PC-3 (cell line): Measurements from ENCODE around the gene PATL1. TPM values are rescaled to one million over a fixed set of nuclear protein-coding genes. Genes with fewer than 3 reads are reported as not detected.

Experiments
- ATAC-seq: fragments of 200-7000 bp; cut with Tn5 transposase; 2 replicates; pipeline ENCODE4 v1.9.1; 2020; ENCODE audit warnings: mild to moderate bottlenecking, moderate library complexity
- BruUV-seq: library from RNA; stranded (reverse); fragments of 400-500 nt; replicated peaks from 2 replicates; lab custom pipeline; 2021; lab: Mats Ljungman, UMichigan
- CTCF ChIA-PET: fragments of 300-600 bp; sonication (Branson Sonifier 250); formaldehyde crosslinking; loops from one replicate; lab custom pipeline; 2022; ENCODE audit warnings: antibody characterized with exemption; lab: Charles Lee
- POLR2A ChIA-PET: fragments of 300-600 bp; sonication (Branson Sonifier 250); formaldehyde crosslinking; loops from one replicate; lab custom pipeline; 2022; ENCODE audit warnings: antibody characterized with exemption; ENCODE audit not compliant: unreplicated experiment; lab: Charles Lee
- DNase-seq: peaks from one replicate; pipeline ENCODE4 v3.0.0-alpha.2; 2015
- H2AFZ ChIP-seq: fragments of 300-600 bp; sonication (generic); 2 replicates; pipeline ENCODE4 v1.6.0; 2016; ENCODE audit warnings: antibody characterized with exemption, low read length
- H3F3A ChIP-seq: fragments of 300-600 bp; sonication (generic); one replicate; pipeline ENCODE4 v1.6.0; 2017; ENCODE audit warnings: antibody characterized with exemption, low read length, control low read depth, mild to moderate bottlenecking; ENCODE audit not compliant: unreplicated experiment
- H3K27ac ChIP-seq: fragments of 300-600 bp; sonication (generic); 2 replicates; pipeline ENCODE4 v1.5.1; 2016; ENCODE audit warnings: mild to moderate bottlenecking, low read length
- H3K27me3 ChIP-seq: fragments of 300-600 bp; sonication (generic); 2 replicates; pipeline ENCODE4 v1.6.1; 2016; ENCODE audit warnings: low read length, mixed read lengths
- H3K36me3 ChIP-seq: fragments of 300-600 bp; sonication (generic); 2 replicates; pipeline ENCODE4 v1.6.1; 2016; ENCODE audit warnings: low read depth, mixed run types, low read length, mixed read lengths
- H3K4me1 ChIP-seq: fragments of 300-600 bp; sonication (generic); 2 replicates; pipeline ENCODE4 v1.5.1; 2016; ENCODE audit warnings: low read length; ENCODE audit not compliant: insufficient read depth
- H3K4me2 ChIP-seq: fragments of 300-600 bp; sonication (generic); 2 replicates; pipeline ENCODE4 v1.6.0; 2016; ENCODE audit warnings: low read length
- H3K4me3 ChIP-seq: fragments of 300-600 bp; sonication (generic); 2 replicates; pipeline ENCODE4 v1.5.1; 2016; ENCODE audit warnings: mild to moderate bottlenecking, low read length, mixed read lengths
- H3K79me2 ChIP-seq: fragments of 300-600 bp; sonication (generic); 2 replicates; pipeline ENCODE4 v1.6.1; 2017; ENCODE audit warnings: low read length, mixed read lengths
- H3K9ac ChIP-seq: fragments of 300-600 bp; sonication (generic); 2 replicates; pipeline ENCODE4 v1.6.0; 2016; ENCODE audit warnings: mild to moderate bottlenecking, low read length
- H3K9me2 ChIP-seq: fragments of 300-600 bp; sonication (generic); replicated peaks from 2 replicates; pipeline ENCODE4 v1.6.1; 2016; ENCODE audit warnings: mixed run types, low read length, mixed read lengths
- H3K9me3 ChIP-seq: fragments of 300-600 bp; sonication (generic); 2 replicates; pipeline ENCODE4 v1.6.1; 2016; ENCODE audit warnings: low read length, mixed read lengths
- H4K20me1 ChIP-seq: fragments of 300-600 bp; sonication (generic); 2 replicates; pipeline ENCODE4 v1.6.1; 2016; ENCODE audit warnings: low read length, mixed read lengths
- EZH2 ChIP-seq: fragments of 300-600 bp; sonication (generic); IDR thresholded peaks from one replicate; pipeline ENCODE4 v1.6.1; 2017; ENCODE audit warnings: antibody characterized with exemption, mild to moderate bottlenecking, low read length; ENCODE audit not compliant: unreplicated experiment
- EZH2phosphoT487 ChIP-seq: fragments of 300-600 bp; sonication (generic); IDR thresholded peaks from 2 replicates; pipeline ENCODE4 v1.6.1; 2018; ENCODE audit warnings: mild to moderate bottlenecking, antibody characterized with exemption, low read length, borderline replicate concordance
- intact Hi-C: fragments of 100-400 bp; cut with micrococcal nuclease; formaldehyde crosslinking; loops from 2 replicates; pipeline ENCODE4 v1.9.0; 2023
- microRNA-seq: library from miRNA; unstranded; fragments of <30 nt; microRNA quantifications from one replicate; pipeline ENCODE4 v1.1.0, GENCODE V29; 2020; ENCODE audit not compliant: unreplicated experiment
- total RNA-seq: library from RNA; depleted of rRNA; stranded (reverse); fragments of >200 nt; gene quantifications from 2 replicates; pipeline ENCODE4 v1.2.3, GENCODE V29; 2014; rRNA removed
- TF ChIP-seq, protein P1 (sequence below): fragments of 300-600 bp; sonication (generic); conservative IDR thresholded peaks from 2 replicates; pipeline ENCODE4 v1.5.1; 2017; ENCODE audit warnings: antibody characterized with exemption, low read depth, mild to moderate bottlenecking, low read length

PATL1 gene
- total RNA-seq, 1 experiment from 2014 or later, result 18.1 TPM

DNA sequence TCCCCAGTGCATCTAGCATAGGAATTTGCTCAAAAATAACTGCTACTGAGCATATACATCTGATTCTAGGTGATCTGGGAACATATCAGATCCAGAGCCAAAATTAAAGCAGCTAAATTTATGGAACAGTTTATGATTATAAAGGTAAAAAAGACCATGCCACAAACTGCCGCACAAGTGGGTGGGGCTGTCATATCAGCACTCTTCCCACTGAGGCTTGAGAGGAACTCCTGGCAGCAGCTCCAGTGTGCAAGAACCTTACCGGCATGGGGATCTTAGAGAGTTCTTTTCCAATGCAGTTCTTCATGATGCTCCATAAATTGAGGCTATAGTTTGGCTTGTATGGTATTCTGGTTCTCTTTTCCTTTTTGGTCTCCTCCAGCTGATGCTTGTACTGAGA, 68.6 kb downstream of the PATL1 start:
- no peak overlapping the region for H3K27ac ChIP-seq
- no peak for ATAC-seq
- no peaks in the 10 kb centered on the region for H3K9me2 ChIP-seq
- H3K9ac ChIP-seq, result no peak overlapping the region
- intact Hi-C loops, result no loop called here
- no peaks in the 10 kb centered on the region for H3K27me3 ChIP-seq
- H2AFZ ChIP-seq, result no peak overlapping the region
- H3K79me2 ChIP-seq, result no peaks in the 10 kb centered on the region; the same call in 1 of the 2 replicates
- no peak overlapping the region for H3K4me2 ChIP-seq
- H3K36me3 ChIP-seq, result peaks cover 63% of the 10 kb centered on the region
- POLR2A ChIA-PET, result no interaction called here
- no peak overlapping the region for H3K4me3 ChIP-seq
- H3K4me1 ChIP-seq, result no peaks in the 10 kb centered on the region
- TF ChIP-seq EZH2, result no peak
- TF ChIP-seq, protein P1, sequence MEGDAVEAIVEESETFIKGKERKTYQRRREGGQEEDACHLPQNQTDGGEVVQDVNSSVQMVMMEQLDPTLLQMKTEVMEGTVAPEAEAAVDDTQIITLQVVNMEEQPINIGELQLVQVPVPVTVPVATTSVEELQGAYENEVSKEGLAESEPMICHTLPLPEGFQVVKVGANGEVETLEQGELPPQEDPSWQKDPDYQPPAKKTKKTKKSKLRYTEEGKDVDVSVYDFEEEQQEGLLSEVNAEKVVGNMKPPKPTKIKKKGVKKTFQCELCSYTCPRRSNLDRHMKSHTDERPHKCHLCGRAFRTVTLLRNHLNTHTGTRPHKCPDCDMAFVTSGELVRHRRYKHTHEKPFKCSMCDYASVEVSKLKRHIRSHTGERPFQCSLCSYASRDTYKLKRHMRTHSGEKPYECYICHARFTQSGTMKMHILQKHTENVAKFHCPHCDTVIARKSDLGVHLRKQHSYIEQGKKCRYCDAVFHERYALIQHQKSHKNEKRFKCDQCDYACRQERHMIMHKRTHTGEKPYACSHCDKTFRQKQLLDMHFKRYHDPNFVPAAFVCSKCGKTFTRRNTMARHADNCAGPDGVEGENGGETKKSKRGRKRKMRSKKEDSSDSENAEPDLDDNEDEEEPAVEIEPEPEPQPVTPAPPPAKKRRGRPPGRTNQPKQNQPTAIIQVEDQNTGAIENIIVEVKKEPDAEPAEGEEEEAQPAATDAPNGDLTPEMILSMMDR, result no peak
- no peak for TF ChIP-seq EZH2phosphoT487
- H4K20me1 ChIP-seq, result no peaks in the 10 kb centered on the region
- CTCF ChIA-PET, result no interaction called here
- DNase-seq, result no peak
- H3K9me3 ChIP-seq, result no peaks in the 10 kb centered on the region
- BruUV-seq, result no TSS peak
- H3F3A ChIP-seq, result no peaks in the 10 kb centered on the region

DNA sequence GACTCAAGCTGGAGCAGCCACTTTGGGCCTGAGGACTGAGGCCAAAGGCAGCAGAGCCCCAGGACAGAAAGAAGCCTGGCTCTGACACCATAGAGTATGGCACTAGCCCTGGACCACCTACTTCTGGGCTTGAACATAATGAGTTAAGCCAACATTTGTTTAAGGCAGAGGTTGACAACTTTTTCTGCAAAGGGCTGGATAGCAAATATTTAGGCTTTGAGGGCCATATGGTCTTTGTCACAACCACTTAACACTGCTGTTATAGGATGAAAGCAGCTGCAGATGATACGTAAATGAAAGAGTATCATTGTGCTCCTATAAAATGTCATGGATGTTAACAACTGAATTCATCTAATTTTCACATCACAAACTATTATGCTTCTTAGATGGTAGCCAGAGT, 69.9 kb downstream of the PATL1 start:
- H3K9me2 ChIP-seq, result no peaks in the 10 kb centered on the region
- CTCF ChIA-PET, result no interaction called here
- no peaks in the 10 kb centered on the region for H3K4me1 ChIP-seq
- DNase-seq (no peak), ATAC-seq (no peak)
- H2AFZ ChIP-seq, result no peak overlapping the region
- intact Hi-C loops, result no loop called here
- TF ChIP-seq EZH2phosphoT487 (no peak), EZH2 (no peak)
- TF ChIP-seq, protein P1, result no peak
- H3K4me3 ChIP-seq, result no peak overlapping the region
- H3K79me2 ChIP-seq, result no peaks in the 10 kb centered on the region; the same call in 1 of the 2 replicates
- no peaks in the 10 kb centered on the region for H3K9me3 ChIP-seq
- H3K27me3 ChIP-seq, result no peaks in the 10 kb centered on the region
- no peaks in the 10 kb centered on the region for H4K20me1 ChIP-seq
- H3K36me3 ChIP-seq, result peaks cover 73% of the 10 kb centered on the region
- TSS peak; percentile 3 for BruUV-seq
- POLR2A ChIA-PET, result no interaction called here
- no peaks in the 10 kb centered on the region for H3F3A ChIP-seq
- H3K9ac ChIP-seq, result no peak overlapping the region
- no peak overlapping the region for H3K4me2 ChIP-seq
- H3K27ac ChIP-seq, result no peak overlapping the region

Small RNA genes lying within 50 kb of the gene (microRNA-seq; reads per million reads assigned to microRNA genes)
- not detected for gene MIR3162

Other genes with a start within 250 kb of the PATL1 start
- not detected in 2 replicates for gene OR5A2, start 242.6 kb downstream of the PATL1 start, total RNA-seq
- not detected in 2 replicates for gene OR5A1, start 232.6 kb downstream of the PATL1 start, total RNA-seq
- gene OR4D6, start 212.1 kb downstream of the PATL1 start, total RNA-seq, result not detected in 2 replicates
- gene OR4D10, start 195.7 kb downstream of the PATL1 start, total RNA-seq, result not detected in 2 replicates
- not detected in 2 replicates for gene OR4D11, start 165.5 kb downstream of the PATL1 start, total RNA-seq
- not detected in 2 replicates for gene OR4D9, start 157.5 kb downstream of the PATL1 start, total RNA-seq
- 36.3 and 59.4 TPM in 2 replicates for gene OSBP, start 53.3 kb downstream of the PATL1 start, total RNA-seq
- not detected in 2 replicates for gene OR10V1, start 44.8 kb upstream of the PATL1 start, total RNA-seq
- gene STX3, start 86.3 kb upstream of the PATL1 start, total RNA-seq, result 34.3 and 49.8 TPM in 2 replicates
- gene MRPL16, start 141.7 kb upstream of the PATL1 start, total RNA-seq, result 111 and 123 TPM in 2 replicates
- gene CBLIF, start 176.5 kb upstream of the PATL1 start, total RNA-seq, result not detected in 2 replicates
- gene TCN1, start 197.4 kb upstream of the PATL1 start, total RNA-seq, result 7.4 and 14.8 TPM in 2 replicates
- gene OOSP3, start 209.7 kb upstream of the PATL1 start, total RNA-seq, result not detected in 2 replicates